ENCODE measurements around the gene EXD3.
"Not testable (repeated sequence)": the region's sequence is repeated elsewhere in the genome, so short reads cannot be mapped to it uniquely, and the experiment has no call there.

Gene EXD3

DNA sequence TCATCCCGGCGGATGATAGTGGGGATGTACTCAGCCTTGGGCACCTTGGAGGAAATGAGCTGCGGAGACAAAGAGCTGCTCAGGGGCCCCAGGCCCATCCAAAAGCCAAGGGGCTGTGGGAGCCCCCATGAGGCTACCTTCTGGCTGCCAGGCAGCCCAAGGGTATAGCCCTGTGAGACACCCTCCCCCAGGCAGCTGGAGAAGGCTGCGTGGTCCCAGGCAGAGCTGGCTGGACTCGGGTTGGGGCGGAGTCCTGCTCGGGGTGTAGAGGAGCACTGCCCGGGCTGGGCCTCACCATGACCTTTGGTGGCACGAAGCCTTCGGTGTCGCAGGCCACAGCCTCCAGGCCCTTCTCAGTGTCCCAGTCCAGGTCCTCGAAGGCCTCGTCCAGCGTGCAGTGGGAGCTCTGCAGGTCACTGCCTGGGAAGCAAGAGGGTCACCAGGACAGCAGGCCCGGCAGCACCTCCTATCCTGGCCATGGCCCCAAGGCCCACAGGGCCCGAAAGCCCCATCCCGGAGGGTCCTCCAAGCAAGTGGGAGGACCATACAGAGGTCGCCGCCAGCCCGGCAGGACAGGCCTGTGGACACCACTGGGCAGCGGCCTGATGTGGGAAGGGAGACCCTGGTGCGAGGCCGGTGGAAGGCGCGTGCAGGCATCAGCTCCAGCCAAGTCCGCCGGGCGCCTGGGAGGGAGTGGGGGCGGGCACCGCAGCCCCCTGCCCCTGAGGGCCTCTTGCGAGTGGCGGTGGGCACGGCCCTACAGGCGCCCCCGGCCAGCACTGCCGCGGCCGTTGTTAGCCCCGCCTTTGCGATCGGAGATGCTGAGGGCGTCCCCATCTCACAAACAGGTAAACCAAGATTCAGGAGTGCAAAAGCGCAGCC lies 30.0 kb upstream of the EXD3 start:
- no peak overlapping the region for H3K4me3 Mint-ChIP-seq

DNA sequence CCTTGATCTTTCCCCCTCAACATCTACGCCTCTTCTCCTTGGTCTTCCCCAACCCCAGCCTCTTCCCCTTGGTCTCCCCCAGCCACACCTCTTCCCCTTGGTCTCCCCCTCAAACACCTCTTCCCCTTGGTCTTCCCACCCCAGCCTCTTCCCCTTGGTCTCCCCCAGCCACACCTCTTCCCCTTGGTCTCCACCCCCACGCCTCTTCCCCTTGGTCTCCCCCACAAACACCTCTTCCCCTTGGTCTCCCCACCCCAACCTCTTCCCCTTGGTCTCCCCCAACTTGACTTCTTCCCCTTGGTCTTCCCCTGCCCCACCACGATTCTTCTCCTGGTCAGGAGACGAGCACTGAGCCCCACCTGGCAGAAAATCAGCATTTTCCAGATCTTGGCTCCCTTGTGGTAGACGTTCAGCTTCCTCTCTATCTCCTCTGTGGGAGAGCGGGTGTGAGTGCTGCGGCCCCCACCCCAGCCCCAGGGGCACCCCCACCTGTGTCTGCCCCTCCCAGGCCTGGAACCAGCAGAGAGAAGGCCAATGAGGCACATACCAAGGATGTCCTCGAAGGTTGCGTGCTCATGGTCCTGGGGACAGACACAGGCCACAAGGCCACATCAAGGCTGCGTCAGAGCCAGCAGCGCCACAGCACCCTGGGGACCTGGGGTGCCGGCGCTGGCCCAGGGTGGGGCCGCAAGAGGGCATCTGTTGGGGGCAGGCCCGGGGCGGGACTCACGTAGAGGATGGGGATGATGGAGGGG lies 29.2 kb upstream of the EXD3 start:
- H3K9me3 Mint-ChIP-seq = no peaks in the 10 kb centered on the region
- DNase-seq (ENCODE audit: low spot score in 2 of 2) (no peak), ATAC-seq (no peak)
- H3K36me3 Mint-ChIP-seq = peaks cover 38% of the 10 kb centered on the region
- peak overlapping the region; percentile 60 for H3K27ac Mint-ChIP-seq
- peaks cover 29% of the 10 kb centered on the region for H3K4me1 Mint-ChIP-seq
- peak overlapping the region; percentile 28 for H3K4me3 Mint-ChIP-seq

More for the DNA sequence above, 30.0 kb upstream of the EXD3 start:
- ATAC-seq (no peak), DNase-seq (ENCODE audit: low spot score in 2 of 2) (no peak)
- peak overlapping the region; percentile 60 for H3K27ac Mint-ChIP-seq
- H3K36me3 Mint-ChIP-seq = peaks cover 39% of the 10 kb centered on the region
- peaks cover 28% of the 10 kb centered on the region for H3K4me1 Mint-ChIP-seq
- no peaks in the 10 kb centered on the region for H3K9me3 Mint-ChIP-seq

DNA sequence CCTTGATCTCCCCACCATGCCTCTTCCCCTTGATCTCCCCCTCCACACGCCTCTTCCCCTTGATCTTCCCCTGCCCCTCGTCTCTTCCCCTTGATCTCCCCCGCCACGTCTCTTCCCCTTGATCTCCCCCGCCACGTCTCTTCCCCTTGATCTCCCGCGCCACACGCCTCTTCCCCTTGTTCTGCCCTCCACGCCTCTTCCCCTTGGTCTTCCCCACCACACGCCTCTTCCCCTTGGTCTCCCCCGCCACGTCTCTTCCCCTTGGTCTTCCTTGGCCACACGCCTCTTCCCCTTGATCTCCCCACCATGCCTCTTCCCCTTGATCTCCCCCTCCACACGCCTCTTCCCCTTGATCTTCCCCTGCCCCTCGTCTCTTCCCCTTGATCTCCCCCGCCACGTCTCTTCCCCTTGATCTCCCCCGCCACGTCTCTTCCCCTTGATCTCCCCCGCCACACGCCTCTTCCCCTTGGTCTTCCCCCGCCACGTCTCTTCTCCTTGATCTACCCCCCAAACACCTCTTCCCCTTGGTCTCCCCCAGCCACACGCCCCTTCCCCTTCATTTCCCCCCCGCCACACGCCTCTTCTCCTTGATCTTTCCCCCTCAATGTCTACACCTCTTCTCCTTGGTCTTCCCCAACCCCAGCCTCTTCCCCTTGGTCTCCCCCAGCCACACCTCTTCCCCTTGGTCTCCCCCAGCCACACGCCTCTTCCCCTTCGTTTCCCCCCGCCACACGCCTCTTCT lies 28.5 kb upstream of the EXD3 start:
- peaks cover 31% of the 10 kb centered on the region for H3K36me3 Mint-ChIP-seq
- H3K9me3 Mint-ChIP-seq; ATAC-seq; DNase-seq (ENCODE audit: low spot score in 2 of 2): not testable (repeated sequence)
- H3K27ac Mint-ChIP-seq = peak overlapping the region; percentile 60
- H3K4me3 Mint-ChIP-seq = peak overlapping the region; percentile 18
- H3K4me1 Mint-ChIP-seq = peaks cover 33% of the 10 kb centered on the region

DNA sequence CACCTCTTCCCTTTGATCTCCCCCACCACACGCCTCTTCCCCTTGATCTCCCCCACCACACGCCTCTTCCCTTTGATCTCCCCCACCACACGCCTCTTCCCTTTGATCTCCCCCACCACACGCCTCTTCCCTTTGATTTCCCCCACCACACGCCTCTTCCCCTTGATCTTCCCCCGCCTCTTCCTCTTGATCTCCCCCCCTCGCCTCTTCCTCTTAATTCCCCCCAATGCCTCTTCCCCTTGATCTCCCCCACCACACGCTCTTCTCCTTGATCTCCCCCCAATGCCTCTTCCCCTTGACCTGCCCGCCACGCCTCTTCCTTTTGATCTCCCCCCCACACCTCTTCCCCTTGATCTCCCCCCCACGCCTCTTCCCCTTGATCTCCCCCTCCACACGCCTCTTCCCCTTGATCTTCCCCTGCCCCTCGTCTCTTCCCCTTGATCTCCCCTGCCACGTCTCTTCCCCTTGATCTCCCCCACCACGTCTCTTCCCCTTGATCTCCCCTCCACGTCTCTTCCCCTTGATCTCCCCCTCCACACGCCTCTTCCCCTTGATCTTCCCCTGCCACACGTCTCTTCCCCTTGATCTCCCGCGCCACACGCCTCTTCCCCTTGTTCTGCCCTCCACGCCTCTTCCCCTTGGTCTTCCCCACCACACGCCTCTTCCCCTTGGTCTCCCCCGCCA lies 27.7 kb upstream of the EXD3 start:
- not testable (repeated sequence) for H3K9me3 Mint-ChIP-seq; DNase-seq (ENCODE audit: low spot score in 2 of 2); ATAC-seq; H3K27ac Mint-ChIP-seq
- Mint-ChIP-seq H3K36me3 (peaks cover 25% of the 10 kb centered on the region), H3K4me3 (peak overlapping the region; percentile 18), H3K4me1 (peaks cover 35% of the 10 kb centered on the region)

DNA sequence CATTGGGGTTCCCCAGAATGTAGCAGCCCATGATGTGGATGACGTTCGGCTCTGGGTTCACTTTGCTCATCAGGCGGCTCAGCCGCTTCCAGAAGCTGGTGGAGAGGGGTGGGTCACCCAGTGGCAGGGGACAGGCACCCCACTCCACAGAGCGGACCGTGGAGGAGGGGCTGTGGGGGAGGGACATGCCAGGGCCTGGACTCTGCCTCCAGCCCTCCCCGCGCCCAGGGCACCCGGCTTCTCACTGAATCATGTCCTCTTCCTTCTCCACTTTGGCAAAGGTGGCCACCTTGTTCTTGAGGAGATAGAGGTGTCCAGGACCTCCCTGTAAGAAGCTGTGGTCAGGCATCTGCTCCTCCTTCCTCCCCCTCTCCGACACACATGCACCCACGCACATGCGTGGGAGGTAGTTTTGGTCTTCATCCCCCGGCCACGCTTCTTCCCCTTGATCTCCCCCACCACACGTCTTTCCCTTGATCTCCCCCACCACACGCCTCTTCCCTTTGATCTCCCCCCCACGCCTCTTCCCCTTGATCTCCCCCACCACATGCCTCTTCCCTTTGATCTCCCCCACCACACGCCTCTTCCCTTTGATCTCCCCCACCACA lies 27.1 kb upstream of the EXD3 start:
- peaks cover 18% of the 10 kb centered on the region for H3K36me3 Mint-ChIP-seq
- no peak overlapping the region for H3K4me3 Mint-ChIP-seq
- H3K4me1 Mint-ChIP-seq = peaks cover 40% of the 10 kb centered on the region
- no peak overlapping the region for H3K27ac Mint-ChIP-seq
- no peak for DNase-seq (ENCODE audit: low spot score in 2 of 2)
- H3K9me3 Mint-ChIP-seq = no peaks in the 10 kb centered on the region
- ATAC-seq = no peak

DNA sequence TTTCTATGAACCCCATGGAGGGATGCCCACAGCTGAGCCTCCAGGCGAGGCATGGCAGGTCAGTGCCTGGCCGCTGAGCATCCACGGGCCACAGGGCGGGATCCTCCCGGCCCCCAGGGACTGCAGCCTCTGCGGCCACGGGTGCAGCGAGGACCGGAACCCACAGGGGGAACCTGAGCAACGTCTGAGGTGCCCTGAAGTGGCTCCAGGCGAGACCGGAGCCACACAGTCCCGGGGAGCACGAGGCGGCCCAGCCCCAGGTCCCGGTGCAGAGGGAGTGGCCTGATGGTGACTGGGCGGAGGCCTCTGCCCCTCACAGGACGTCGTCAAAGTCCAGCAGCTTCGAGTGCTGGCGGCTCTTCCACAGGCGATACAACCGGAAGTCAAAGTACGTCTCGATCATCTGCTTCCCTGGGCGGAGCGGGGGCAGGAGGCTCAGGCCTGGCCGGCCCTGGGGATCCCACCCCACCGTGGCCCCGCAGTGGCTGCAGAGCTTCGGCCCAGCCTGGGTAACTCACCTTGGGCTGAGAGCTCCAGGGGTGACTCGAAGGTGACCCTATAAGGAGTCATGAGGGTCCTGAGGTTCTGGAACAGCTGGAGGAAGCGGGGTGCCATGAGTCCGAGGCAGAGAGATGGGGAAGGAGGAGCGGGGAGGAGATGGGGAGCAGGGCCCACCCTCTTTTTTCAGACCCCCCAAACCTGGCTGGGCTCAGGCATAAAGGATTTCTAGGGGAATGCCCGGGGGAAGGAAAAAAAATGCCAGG lies 26.3 kb upstream of the EXD3 start:
- Mint-ChIP-seq H3K27ac (no peak overlapping the region), H3K36me3 (peaks cover 18% of the 10 kb centered on the region), H3K4me1 (peaks cover 34% of the 10 kb centered on the region), H3K9me3 (no peaks in the 10 kb centered on the region), H3K4me3 (no peak overlapping the region)
- ATAC-seq (no peak), DNase-seq (ENCODE audit: low spot score in 2 of 2) (no peak)

DNA sequence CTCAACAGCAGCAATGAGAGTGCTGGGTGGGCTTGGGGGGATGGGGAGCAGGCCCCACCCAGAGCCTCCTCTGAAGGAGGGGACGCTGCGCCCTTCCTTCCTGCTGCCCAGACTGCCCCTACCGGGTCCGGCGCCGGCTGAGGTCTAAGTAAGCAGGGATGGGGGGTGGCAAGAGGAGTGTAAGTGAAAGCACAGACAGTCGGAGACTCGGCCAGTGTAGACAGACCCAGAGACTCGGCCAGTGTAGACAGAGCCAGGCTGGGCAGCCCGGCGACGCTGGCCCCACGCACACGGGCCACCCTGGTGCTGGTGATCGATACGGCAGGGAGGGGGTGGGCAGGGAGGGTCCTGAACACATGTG lies 25.6 kb upstream of the EXD3 start:
- Mint-ChIP-seq H3K36me3 (peaks cover 15% of the 10 kb centered on the region), H3K4me3 (no peak overlapping the region), H3K4me1 (peaks cover 34% of the 10 kb centered on the region), H3K9me3 (no peaks in the 10 kb centered on the region), H3K27ac (no peak overlapping the region)
- DNase-seq (ENCODE audit: low spot score in 2 of 2) (no peak), ATAC-seq (no peak)

DNA sequence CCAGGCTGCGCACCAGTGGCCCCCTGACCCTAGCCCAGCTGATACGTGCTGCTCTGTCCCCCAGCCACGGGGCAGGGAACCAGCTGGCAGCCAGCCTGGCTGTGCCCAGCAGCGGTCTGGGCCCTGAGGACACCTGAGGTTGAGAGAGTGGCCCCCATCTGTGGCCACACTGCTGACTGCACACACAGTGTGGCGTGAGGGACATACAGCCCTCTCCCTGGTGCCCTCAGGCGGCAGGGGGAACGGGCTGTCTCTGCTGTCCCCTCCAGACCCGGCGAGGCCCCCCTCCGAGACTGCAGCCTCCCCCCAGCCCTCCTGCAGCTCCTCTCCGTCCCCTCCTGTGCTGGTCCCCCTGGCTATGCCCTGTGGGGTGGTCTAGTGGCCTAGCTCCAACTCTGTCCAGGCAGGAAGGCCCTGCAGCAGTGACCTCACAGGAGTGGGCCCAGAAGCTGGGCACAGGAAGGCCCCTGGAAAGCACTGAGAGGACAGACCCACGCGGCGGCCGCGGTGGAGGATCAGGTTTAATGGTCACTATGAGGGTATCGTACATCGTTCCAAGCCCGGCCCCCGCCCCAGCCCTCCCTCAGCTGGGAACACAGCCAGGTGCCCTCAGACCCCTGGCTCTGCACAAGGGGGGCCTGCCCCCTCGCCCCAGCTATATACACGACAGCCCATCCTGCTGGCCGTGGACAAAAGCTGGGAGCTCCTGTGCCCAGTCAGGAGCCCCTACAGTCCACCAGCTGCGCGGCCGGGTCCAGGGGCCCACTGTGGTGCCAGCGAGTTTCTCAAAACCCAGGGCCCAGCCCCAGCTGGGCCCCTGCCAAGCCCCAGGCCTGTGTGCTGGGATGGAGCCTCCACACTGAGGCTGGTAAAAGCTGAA lies 25.0 kb upstream of the EXD3 start:
- Mint-ChIP-seq H3K9me3 (no peaks in the 10 kb centered on the region), H3K4me1 (peaks cover 34% of the 10 kb centered on the region), H3K36me3 (peaks cover 13% of the 10 kb centered on the region), H3K27ac (no peak overlapping the region), H3K4me3 (no peak overlapping the region)
- ATAC-seq (no peak), DNase-seq (ENCODE audit: low spot score in 2 of 2) (no peak)

DNA sequence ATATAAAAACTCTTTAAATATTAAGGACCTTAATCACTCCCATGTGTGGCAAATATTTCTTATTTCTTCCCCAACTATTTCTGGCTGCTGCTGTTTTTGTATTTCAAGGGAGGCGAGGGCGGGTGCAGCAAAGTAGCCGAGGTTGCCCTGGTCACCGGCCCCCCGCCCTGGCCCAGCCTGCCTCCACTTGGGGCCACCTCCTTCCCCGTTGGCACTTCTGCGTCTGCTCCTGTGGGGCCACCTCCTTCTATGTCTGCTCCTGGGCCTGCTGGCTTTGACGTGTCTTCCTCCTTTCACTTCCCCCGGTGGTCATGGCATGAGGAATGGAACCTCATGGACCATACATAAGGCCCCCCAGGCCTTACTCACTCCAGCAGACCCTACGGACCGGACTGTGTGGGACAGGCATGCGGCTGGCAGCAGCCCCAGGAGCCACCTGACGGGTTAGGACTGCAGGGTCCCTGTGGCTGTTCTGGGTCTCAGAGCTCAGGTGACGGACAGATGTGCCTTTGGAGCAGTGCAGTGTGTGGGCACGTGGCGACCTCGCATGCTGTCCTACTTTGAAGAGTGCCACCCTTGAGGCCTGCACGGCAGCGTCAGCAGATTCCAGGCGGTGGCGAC lies 24.0 kb upstream of the EXD3 start:
- Mint-ChIP-seq H3K4me3 (no peak overlapping the region), H3K36me3 (peaks cover 13% of the 10 kb centered on the region), H3K27ac (peak overlapping the region; percentile 70), H3K9me3 (no peaks in the 10 kb centered on the region), H3K4me1 (peaks cover 30% of the 10 kb centered on the region)
- DNase-seq (ENCODE audit: low spot score in 2 of 2) = no peak
- ATAC-seq = peak; percentile 25

DNA sequence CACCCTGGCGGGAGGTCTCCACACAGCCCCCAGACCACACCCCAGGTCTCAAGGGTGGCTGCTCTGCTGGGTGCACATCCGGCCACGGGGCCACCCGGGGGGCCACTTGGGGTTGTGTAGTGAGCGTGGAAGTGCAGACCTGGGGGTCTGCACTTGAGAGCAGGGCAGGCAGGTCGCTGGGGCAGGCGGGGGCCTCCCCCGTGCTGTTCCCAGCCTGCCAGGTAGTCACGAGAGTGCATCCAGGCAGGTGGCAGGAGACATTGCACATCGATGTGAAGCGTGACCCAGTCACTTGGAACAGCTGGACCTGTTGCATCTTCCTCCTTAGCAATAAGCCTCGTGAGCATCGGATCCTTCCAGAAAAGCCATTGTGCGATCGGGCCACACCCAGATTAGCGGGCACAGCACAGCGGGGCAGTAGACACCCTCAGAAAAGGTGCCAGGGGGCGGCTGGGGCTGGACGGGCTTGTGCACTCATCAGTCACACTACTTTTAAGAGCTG lies 23.0 kb upstream of the EXD3 start:
- Mint-ChIP-seq H3K36me3 (peaks cover 13% of the 10 kb centered on the region), H3K4me3 (no peak overlapping the region), H3K27ac (no peak overlapping the region), H3K9me3 (no peaks in the 10 kb centered on the region), H3K4me1 (peaks cover 32% of the 10 kb centered on the region)
- no peak for DNase-seq (ENCODE audit: low spot score in 2 of 2)
- no peak for ATAC-seq

DNA sequence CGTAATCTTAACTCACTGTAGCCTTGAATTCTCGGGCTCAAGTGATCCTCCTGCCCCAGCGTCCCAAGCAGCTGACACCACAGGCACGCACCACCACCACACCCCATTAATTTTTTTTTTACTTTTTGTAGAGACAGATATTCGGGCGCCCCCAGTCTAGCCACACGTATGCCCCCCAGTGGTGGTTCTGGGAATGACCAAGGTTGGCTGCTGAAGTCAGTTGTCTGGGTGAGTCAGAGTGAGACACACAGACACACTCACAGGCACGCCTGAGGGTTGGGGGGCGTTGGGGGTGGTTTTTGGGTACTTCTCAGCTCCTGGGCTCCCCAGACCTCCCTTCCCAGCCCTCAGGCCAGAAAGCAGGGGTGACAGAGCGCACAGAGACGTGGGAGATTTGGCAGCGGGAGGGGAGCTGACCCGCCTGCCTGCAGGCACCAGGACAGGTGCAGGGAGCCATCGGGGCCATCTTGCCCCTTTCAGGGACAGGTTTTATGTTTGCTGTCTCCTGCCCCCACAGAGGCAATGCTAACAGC lies 22.4 kb upstream of the EXD3 start:
- Mint-ChIP-seq H3K27ac (peak overlapping the region; percentile 30), H3K4me3 (peak overlapping the region; percentile 46), H3K36me3 (peaks cover 11% of the 10 kb centered on the region), H3K9me3 (no peaks in the 10 kb centered on the region), H3K4me1 (peaks cover 32% of the 10 kb centered on the region)
- DNase-seq (ENCODE audit: low spot score in 2 of 2) = peak; percentile 83 to 93
- peak; percentile 86 for ATAC-seq

DNA sequence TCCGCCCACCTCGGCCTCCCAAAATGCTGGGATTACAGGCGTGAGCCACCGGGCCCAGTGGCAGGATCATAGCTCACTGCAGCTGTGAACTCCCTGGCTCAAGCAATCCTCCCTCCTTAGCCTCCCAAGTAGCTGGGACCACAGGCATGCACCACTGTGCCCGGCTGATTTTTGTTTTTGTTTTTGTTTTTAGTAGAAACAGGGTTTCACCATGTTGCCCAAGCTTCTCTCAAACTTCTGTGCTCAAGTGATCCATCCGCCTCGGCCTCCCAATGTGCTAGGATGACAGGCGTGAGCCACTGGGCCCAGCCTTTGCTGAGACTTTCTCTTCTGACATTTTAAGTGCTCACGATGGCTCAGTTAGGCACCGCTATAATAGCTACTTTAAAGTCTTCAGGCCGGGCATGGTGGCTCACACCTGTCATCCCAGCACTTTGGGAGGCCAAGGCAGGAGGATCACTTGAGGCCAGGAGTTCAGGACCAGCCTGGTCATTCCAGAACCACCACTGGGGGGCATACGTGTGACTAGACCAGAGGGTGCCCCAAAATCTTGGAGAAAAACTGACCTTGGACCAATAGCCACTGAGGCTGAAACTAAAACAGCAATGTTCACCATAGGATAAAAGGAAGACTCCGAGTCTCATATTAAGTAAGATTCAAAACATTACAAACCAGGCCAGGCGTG lies 21.3 kb upstream of the EXD3 start:
- H3K4me1 Mint-ChIP-seq = peaks cover 27% of the 10 kb centered on the region
- H3K36me3 Mint-ChIP-seq = no peaks in the 10 kb centered on the region
- DNase-seq (ENCODE audit: low spot score in 2 of 2) = no peak
- H3K4me3 Mint-ChIP-seq = no peak overlapping the region
- ATAC-seq = no peak
- H3K9me3 Mint-ChIP-seq = no peaks in the 10 kb centered on the region
- no peak overlapping the region for H3K27ac Mint-ChIP-seq
